GM21825 (cell line): ENCODE results near the gene RNF5.
"Not testable (repeated sequence)": the region's sequence is repeated elsewhere in the genome, so short reads cannot be mapped to it uniquely, and the experiment has no call there.

ENCODE experiments used
- ATAC-seq: cut with Tn5 transposase; IDR thresholded peaks from one replicate; pipeline ENCODE4 v1.9.1; 2021; ENCODE audit warnings: mild to moderate bottlenecking, moderate library complexity; ENCODE audit not compliant: unreplicated experiment

Gene RNF5

DNA sequence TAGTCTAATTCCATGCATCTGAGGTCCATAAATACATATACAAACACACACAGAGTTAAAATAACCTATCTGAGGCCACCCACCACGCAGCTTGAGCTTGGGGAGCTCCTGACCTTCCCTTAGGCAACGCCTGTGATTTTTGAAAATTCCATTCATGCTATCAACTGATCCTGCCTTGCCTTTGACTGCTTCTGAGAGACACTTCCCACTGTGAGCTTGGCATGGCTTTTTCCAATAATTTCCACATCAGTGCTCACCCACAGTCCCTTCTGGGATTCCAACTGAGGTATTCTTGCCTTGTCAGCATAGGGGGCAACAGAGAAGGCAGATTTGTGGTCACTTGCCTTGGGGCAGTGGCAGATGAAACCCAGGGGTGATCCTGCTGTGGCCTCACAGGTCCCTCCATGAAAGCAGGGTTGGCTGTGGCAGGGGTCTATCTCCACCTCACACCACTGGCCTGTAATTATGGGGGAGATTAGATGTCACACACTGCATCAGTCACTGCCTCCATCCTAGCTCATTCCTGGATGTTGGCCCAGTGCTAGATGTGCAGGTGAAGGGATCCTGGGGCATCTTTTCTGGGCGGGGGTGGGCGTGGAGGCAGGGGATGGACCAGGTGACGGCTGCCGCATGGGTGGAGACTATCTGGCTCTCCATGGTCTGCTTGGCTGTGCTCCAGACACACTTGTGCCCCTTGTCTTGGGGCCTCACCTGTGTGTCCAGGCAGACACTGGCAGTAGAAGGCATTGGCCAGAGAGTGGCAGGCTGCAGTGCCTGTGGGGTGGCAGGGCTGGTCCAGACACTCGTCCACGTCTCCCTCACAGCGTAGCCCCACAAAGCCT is 25.4 kb downstream of the RNF5 start:
- ATAC-seq, result no peak

DNA sequence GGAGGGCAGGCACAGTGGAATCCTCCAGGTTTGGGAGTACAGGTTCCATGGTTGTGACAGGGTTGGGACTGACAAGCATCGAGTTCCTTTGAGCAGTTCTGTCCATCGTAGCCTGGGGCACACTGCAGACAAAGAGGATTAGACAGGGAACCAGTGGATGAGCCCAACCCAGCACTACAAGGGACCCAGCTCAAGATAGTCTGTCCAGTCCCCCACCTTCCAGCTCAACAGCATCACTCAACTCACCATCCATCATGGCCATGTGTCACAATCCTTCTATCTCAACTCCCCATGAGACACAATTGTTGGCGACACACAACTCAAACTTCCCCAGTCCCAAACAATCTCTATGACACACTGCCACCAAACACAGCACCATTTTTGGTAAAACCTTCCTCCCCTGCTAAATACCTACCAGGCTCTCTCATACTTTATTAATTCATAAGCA is 26.1 kb downstream of the RNF5 start:
- ATAC-seq, result no peak

DNA sequence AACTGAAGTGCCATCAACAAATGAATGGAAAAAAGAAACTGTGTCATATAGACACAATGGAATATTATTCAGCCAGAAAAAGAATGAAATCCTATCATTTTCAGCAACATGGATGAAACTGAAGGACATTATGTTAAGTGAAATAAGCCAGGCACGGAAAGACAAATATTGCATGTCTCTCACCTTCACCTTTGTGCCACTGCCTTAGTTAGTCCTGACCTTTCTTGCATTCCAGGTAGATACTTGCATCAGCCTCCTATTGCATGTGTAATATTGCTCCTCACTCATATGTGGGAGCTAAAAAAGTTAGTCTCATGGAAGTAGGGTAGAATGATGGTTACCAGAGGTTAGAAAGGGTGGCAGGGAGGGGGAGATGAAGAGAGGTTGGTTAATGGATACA is 30.8 kb downstream of the RNF5 start:
- no peak for ATAC-seq

- no peak for ATAC-seq
Observed at GRCh38 chr6:32210191-32210601, 32.0 kb downstream of the RNF5 start.

DNA sequence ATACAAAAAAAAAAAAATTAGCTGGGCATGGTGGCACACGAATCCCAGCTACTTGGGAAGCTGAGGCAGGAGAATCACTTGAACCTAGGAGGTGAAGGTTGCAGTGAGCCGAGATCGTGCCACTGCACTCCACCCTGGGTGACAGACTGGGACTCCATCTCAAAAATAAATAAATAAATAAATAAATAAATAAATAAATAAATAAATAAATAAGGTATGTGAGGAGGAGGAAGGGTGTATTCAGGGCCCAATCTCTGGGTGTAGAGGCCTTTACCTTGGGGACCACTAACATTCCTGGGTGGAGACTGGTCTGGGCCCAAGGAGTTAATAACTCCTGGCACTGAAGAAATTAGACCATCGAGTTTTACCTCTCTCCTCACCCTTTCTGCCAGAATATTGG is 33.2 kb downstream of the RNF5 start:
- ATAC-seq, result not testable (repeated sequence)

DNA sequence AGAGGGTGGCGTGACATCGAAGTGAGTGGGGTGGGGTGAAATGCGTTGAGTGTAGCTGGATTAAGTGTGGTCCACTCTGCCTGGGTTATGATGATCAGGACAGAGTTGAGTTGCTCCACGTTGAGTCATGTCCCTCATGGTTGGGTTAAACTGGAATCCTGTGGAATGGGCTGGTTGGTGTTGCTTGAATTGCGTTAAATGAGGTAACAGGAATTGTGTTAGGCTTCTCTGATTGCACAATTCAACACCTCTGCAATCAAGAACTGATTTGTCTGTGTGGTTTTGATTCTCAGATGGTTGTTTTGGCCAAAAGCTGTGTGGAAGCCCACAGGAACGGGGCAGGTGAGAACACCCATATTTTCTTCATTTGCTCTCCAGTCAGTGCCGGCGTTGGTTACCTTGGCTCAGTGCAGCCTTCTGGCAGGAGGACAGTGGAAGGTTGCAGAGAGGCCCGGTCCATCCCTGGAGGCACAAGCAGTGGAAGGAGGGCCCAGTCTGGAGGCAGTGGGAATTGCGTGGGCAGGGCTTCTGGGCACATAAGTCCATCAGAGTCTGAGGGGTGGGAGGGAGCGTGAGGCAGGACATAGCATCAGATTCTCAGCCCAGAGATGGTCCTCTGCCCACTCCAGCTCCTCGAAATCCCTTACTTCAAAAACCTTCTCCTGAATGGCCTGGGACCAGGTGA is 34.0 kb downstream of the RNF5 start:
- ATAC-seq, result no peak

DNA sequence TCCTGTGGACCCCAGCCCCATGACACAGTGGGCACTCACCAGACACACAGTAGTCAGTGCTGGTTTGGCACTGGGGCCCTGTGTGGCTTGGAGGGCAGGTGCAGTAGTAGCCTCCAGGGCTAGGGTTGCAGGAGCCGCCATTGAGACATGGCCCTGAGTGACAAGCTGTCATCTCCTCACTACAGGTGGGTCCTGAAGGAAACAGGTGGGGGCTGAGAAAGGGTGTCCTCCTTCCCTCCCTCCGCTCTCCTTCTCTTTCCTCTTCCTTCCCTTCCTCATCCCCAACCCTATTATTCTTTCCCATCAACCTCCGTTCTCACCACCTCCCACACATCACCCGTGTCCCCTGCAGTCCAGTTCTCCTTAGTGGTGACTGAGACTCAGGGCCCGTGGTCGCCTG is 35.4 kb downstream of the RNF5 start:
- ATAC-seq, result no peak

DNA sequence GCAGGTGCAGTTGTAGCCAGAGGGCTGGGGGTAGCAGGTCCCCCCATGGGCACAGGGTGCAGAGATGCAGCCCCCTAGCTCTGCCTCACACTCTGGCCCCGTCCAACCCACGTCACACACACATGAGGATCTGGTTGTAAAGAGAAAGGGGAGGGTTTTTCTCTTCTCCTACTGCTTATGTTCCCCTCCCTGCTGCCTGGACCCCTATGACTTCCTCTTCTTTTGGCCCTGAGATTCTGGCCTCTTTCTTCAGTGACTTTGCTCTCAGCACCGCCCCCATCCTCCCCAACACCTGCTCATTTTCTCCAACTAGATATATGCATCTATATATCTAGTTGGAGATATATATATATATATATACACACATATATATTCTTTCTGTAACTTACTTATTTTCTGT is 35.9 kb downstream of the RNF5 start:
- no peak for ATAC-seq

DNA sequence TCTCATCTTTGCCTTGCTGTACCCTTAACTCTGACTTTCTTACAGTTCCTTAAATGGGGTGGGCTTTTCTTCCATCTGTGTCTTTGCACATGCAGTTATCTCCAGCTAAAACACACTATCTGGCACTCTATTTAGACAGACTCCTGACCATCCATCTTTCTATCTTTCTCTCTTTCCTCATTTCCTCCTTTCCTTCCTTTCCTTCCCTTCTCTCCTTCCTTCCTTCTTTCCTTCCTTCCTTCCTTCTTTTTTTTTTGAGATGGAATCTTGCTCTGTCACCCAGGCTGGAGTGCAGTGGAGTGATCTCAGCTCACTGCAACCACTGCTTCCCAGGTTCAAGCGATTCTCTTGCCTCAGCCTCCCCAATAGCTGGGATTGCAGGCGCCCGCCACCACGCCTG is 37.4 kb downstream of the RNF5 start:
- ATAC-seq, result no peak

DNA sequence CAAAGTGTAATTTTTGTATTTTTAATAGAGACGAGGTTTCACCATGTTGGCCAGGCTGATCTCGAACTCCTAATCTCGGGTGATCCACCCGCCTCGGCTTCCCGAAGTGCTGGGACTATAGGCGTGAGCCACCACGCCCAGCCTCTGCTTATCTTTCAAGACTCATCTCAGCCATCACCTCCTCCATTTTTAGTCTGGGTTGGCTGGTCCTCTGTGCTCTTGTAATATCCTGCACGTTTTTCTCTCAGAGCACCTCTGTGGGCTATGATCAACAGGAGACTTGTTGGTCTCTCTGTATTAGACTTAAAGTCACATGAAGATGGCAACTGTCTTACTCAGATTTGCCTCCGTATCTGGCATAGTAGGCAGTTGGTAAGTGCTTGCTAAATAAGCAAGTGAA is 38.1 kb downstream of the RNF5 start:
- ATAC-seq, result no peak

- no peak for ATAC-seq
Observed at GRCh38 chr6:32216998-32217397, 38.8 kb downstream of the RNF5 start.

DNA sequence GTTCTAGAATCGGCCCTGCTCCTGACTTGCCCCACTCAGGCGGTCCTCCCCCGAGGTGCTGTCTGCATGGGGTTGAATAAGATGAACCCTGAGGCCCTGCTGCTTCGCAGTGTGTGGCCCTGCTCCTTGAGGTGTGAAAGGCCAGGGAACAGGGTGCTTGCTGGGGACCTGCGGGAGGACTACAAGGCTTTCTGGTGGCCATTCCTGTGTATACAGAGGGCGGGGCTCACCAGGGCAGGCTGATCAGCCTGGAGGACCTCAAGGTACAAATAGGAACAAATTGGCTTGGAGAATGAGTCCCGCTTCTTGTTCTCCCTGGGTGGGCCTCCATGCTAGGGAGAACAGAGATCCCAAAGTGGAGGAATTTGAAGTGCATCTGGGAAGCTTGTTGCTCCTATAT is 40.0 kb downstream of the RNF5 start:
- no peak for ATAC-seq

GRCh38 chr6:32220021-32220420 is 41.8 kb downstream of the RNF5 start:
- no peak for ATAC-seq

DNA sequence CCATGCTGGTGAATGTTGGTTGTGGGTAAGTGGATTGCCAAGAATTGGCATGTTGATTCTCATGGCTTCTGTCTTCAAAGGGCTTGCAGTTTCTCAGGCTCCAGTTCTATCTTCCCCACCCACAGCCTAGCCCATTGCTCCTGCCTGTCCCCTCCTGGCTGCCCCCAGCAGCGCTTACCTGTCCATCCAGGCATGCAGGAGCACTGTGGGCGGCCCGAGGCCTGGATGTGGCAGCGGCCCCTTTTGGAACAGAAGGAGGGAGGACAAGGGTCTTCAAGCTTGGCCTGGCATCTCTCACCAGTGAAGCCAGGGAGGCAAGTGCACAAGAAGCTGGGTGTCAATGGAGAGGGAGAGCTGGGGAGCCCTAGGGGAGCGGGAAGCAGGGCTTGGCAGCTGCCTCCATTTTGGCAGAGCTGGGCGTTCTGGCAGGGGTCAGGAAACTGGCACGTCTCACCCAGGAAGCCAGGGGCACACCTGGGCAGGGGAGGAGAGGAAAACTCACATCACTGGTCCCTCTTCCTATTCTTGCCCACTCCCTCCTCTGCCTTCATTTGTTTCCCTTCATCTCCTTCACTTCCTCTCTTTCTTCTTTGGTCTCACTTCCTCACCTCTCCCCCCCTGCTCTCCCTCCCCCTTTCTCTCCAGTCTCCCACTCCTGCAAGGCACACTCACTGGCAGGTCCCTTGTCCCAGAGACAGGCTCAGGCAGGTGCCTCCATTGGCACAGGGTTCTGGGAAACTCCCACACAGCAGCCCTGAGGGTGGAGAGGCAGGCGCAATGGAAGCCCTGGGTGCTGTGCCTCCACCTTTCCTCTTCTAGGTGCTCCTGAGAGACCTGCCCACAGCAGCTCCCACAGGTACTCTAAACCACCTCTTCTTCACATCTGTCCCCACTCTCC is 44.4 kb downstream of the RNF5 start:
- ATAC-seq, result no peak

DNA sequence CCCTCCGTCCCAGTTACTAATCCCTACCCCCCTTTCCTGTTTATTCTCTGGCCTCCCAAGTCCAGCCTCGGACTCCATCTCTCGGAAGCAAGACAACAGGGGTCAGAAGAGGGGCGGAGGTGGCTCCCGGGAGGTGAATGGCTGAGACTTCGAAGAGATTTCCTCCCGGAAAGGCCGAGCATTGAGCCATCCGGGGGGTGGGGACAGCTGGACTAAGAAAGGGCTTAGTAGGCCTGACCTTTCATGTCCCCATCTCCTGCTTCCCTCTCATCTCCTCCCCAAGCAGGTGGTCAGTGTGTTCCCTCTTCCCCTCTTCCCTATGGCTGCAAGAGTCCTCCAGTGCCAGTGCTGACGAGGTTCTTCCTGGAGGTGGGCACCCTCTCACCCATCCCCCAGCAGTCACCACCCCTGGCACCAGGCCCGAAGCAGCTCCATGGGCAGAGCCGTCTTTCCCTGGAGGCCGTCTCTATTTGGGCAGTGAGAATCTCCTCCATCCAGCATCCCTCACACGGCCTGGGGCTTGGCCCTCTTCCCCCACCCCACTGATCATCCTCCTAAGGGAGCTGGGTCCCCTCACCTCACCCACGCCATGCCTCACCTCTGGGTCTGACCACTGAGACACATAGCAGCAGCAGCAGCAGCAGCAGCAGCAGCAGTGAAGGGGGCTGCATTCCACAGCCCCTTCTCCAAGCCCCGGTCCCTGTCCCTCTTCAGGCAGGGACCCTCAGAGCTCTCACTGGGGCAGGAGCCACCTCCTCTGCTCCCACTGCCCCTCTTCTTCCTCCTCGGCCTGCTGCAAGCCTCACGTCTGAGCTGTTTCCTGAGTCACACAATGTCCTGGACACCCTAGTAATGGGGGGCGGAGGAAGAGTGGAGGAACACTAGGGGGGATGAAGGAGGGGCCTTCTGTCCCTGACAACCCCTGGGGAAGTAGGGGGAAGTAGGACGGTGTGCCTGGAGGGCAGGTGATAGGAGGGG is 45.3 kb downstream of the RNF5 start, which contains the start of gene NOTCH4:
Gene NOTCH4, minus strand, starts transcription at position 810 of the 978 bp plus-strand sequence. Its CDS starts 139 bp downstream, at position 671.
- no peak for ATAC-seq

GRCh38 chr6:32224696-32225095 is 46.5 kb downstream of the RNF5 start:
- ATAC-seq, result no peak

- ATAC-seq, result no peak
Observed at GRCh38 chr6:32226434-32226833, 48.2 kb downstream of the RNF5 start.
